Spinal cord (tissue), 10 donors: ENCODE results near the gene ZC3H7B. TPM values are rescaled to one million over a fixed set of nuclear protein-coding genes. Genes with fewer than 3 reads are reported as not detected.

Experiments used
- DNase-seq, 6 donors: peaks; one replicate each; pipeline versions ENCODE4 v3.0.0 to v3.0.0-alpha.2; 2013 to 2015; ENCODE audit warnings: low spot score in 6 of 6, low read depth in 4 of 6
- H3K27ac ChIP-seq: one replicate; pipeline ENCODE4 v1.5.1; 2013; ENCODE audit warnings: low read depth, low read length, control low read depth
- H3K27me3 ChIP-seq: one replicate; pipeline ENCODE4 v1.6.1; 2013; ENCODE audit warnings: low read length; ENCODE audit not compliant: control insufficient read depth, insufficient read depth
- H3K36me3 ChIP-seq: one replicate; pipeline ENCODE4 v1.6.1; 2013; ENCODE audit warnings: low read length; ENCODE audit not compliant: control insufficient read depth, insufficient read depth
- H3K4me1 ChIP-seq: one replicate; pipeline ENCODE4 v1.6.1; 2013; ENCODE audit warnings: low read length; ENCODE audit not compliant: control insufficient read depth, insufficient read depth
- H3K4me3 ChIP-seq: one replicate; pipeline ENCODE4 v1.5.1; 2013; ENCODE audit warnings: low read depth, low read length, control low read depth
- H3K9me3 ChIP-seq: one replicate; pipeline ENCODE4 v1.6.1; 2013; ENCODE audit warnings: low read length; ENCODE audit not compliant: control insufficient read depth, insufficient read depth
- WGBS: methylation state at CpG from one replicate; pipeline ENCODE4 v1.1.5; 2013; ENCODE audit warnings: missing lambda C conversion rate; ENCODE audit not compliant: insufficient coverage; 5-methylcytosine and 5-hydroxymethylcytosine counted together
- polyA plus RNA-seq, 2 donors: library from polyadenylated mRNA; unstranded; fragments of 120-200 nt; gene quantifications; one replicate each; pipeline ENCODE4 v1.2.1, GENCODE V29; 2013; ENCODE audit not compliant: insufficient read length in 2 of 2
- total RNA-seq, 2 donors: library from RNA; depleted of rRNA in 1 of 2; stranded (reverse); fragments of 120-200 nt in 1 of 2; fragments of >200 nt in 1 of 2; gene quantifications; one replicate each; pipeline versions ENCODE4 v1.2.3 to v1.2.4, GENCODE V29; 2013 to 2014
- donor health status: healthy.

ZC3H7B gene
- total and polyA plus RNA-seq, 4 donors = 41.6 to 108 (median 82.4) TPM

DNA sequence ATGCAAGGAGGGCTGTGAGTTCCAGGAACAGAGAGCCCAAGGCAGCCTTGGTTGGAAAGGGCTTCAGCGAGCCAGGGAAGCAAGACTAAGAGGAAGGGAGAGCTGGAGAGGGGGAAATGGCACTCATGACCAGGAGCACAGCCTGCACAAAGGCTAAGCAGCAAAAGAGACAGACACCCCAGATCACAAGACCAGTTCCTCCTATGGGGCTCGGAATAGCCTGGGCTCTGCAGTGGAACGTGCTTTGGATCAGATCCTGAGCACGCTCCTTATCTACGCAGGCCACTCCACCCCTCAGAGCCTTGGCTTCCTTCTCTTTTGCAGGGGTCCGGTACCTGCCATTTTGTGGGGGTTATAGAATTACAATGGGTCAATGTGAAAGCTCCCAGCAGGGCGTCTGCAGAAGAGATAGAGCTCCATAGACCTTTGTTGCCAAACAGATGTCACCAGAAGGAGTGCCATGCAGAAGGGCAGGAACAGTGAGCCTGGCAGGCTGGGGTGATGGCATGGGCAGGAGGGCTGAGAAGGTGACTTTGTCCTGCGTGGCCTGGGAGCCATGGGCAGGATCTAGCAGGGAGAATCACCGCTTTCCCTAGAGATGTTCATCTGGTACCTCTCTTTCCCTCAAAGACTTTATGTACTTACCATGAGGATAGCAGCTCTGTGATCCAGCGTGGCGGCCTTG, 33.8 kb downstream of the ZC3H7B start:
- no peak for DNase-seq
- Histone ChIP-seq H3K4me3 (no peak overlapping the region), H3K9me3 (no peaks in the 10 kb centered on the region), H3K27me3 (no peaks in the 10 kb centered on the region), H3K27ac (no peak overlapping the region), H3K36me3 (peaks cover 91% of the 10 kb centered on the region), H3K4me1 (no peaks in the 10 kb centered on the region)
- 92% methylated on average over 9 of the region's 11 CpGs for WGBS

- H3K4me3 ChIP-seq = no peak overlapping the region
- H3K27ac ChIP-seq = no peak overlapping the region
- 89% methylated on average over 12 of the region's 14 CpGs for whole genome bisulfite sequencing
- H3K36me3 ChIP-seq = peaks cover 86% of the 10 kb centered on the region
- no peaks in the 10 kb centered on the region for H3K4me1 ChIP-seq
- no peak for DNase-seq
- no peaks in the 10 kb centered on the region for H3K9me3 ChIP-seq
- H3K27me3 ChIP-seq = no peaks in the 10 kb centered on the region
These were observed 37.4 kb downstream of the ZC3H7B start for GRCh38 chr22:41338614-41339212.

DNA sequence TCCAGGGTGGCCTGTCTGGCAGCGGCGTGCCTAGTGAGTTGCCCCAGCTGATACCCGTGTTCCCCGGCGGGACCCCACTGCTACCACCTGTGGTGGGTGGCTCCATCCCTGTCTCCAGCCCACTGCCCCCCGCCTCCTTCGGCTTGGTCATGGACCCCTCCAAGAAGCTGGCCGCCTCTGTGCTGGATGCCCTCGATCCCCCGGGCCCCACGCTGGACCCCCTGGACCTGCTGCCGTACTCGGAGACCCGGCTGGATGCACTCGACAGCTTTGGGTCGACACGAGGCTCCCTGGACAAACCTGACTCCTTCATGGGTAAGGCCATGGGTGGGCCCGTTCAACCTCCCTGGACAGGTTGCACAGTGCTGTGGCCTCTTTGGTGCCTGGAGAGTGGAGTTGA, 38.5 kb downstream of the ZC3H7B start:
- no peaks in the 10 kb centered on the region for H3K9me3 ChIP-seq
- 96% methylated on average over 17 of the region's 18 CpGs for WGBS

GRCh38 chr22:41340357-41340756, 39.0 kb downstream of the ZC3H7B start:
- Histone ChIP-seq H3K4me1 (no peaks in the 10 kb centered on the region), H3K27ac (no peak overlapping the region), H3K27me3 (no peaks in the 10 kb centered on the region), H3K4me3 (no peak overlapping the region), H3K9me3 (no peaks in the 10 kb centered on the region), H3K36me3 (peaks cover 85% of the 10 kb centered on the region)
- 78% methylated on average over 11 of the region's 11 CpGs for WGBS
- no peak for DNase-seq

More for the DNA sequence above, 38.5 kb downstream of the ZC3H7B start:
- Histone ChIP-seq H3K4me1 (no peaks in the 10 kb centered on the region), H3K27me3 (no peaks in the 10 kb centered on the region), H3K4me3 (no peak overlapping the region), H3K27ac (no peak overlapping the region), H3K36me3 (peaks cover 86% of the 10 kb centered on the region)
- DNase-seq = no peak

DNA sequence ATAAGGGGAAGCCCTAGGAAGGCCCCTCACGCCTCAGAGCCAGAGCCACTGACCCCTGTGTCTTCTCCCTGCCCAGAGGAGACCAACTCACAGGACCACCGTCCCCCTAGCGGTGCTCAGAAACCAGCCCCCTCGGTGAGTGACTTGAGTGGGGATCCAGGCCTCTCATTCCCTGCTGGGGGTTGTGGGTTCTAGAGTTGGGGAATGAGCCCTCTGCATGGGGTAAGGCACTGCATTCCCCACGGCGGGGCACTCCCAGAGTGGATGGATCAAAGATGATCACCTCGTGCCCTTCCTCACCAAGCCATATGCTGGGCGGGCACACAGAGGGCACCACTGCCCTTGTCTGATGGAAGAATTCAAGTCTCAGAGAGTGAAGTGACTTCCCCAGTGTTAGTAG, 39.7 kb downstream of the ZC3H7B start:
- no peak overlapping the region for H3K27ac ChIP-seq
- no peak overlapping the region for H3K4me3 ChIP-seq
- H3K27me3 ChIP-seq = no peaks in the 10 kb centered on the region
- WGBS = 80% methylated on average over 4 of the region's 8 CpGs
- no peaks in the 10 kb centered on the region for H3K9me3 ChIP-seq
- no peaks in the 10 kb centered on the region for H3K4me1 ChIP-seq
- no peak for DNase-seq
- peaks cover 85% of the 10 kb centered on the region for H3K36me3 ChIP-seq

DNA sequence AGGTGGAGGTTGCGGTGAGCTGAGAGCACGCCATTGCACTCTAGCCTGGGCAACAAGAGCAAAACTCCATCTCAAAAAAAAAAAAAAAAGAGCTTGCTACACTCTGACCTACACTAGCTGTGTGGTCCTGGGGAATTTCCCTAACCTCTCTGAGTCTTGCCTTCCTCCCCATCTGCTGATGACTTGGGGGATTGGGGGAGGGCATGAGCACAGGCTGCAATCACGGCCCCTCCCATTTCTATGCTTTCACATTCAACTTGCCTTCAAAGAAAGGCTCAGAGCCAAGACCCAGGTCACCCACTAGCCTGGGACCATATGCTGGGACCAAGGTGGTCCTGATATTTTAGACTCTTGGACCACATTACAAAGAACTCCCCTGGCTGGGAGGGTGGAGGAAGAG, 40.7 kb downstream of the ZC3H7B start:
- H3K27me3 ChIP-seq = no peaks in the 10 kb centered on the region
- no peak overlapping the region for H3K27ac ChIP-seq
- no peaks in the 10 kb centered on the region for H3K9me3 ChIP-seq
- H3K4me1 ChIP-seq = no peaks in the 10 kb centered on the region
- DNase-seq = no peak
- H3K36me3 ChIP-seq = peaks cover 91% of the 10 kb centered on the region
- no CpG with 5 or more reads among the region's 3 CpGs for WGBS
- no peak overlapping the region for H3K4me3 ChIP-seq

GRCh38 chr22:41343300-41343699, 42.0 kb downstream of the ZC3H7B start:
- Histone ChIP-seq H3K4me1 (no peaks in the 10 kb centered on the region), H3K9me3 (no peaks in the 10 kb centered on the region), H3K4me3 (no peak overlapping the region), H3K36me3 (peaks cover 93% of the 10 kb centered on the region), H3K27ac (no peak overlapping the region), H3K27me3 (no peaks in the 10 kb centered on the region)
- no peak for DNase-seq
- 96% methylated on average over 15 of the region's 18 CpGs for WGBS

DNA sequence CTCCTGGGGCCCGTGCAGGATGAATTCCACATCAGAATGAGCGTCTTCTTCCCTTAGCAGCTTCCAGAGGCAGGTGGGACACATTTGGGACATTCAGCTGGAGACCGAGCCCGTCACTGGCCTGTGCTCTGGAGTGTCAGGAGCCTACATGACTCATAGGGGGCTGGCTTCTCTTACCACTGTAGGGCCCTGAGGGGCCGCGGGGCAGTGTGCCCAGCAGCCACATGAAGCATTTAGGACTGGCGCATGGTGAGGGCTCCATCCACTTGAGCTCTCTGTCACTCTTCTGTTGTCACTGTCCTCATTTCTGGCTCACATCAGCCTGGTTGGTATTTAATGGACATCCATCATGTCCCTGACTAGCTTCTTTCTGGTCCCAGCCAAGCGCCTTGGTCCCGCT, 42.4 kb downstream of the ZC3H7B start:
- no peak overlapping the region for H3K27ac ChIP-seq
- no peaks in the 10 kb centered on the region for H3K27me3 ChIP-seq
- H3K36me3 ChIP-seq = peaks cover 93% of the 10 kb centered on the region
- no peak overlapping the region for H3K4me3 ChIP-seq
- no peaks in the 10 kb centered on the region for H3K9me3 ChIP-seq
- no peak for DNase-seq
- WGBS = 86% methylated on average over 9 of the region's 9 CpGs
- H3K4me1 ChIP-seq = no peaks in the 10 kb centered on the region

DNA sequence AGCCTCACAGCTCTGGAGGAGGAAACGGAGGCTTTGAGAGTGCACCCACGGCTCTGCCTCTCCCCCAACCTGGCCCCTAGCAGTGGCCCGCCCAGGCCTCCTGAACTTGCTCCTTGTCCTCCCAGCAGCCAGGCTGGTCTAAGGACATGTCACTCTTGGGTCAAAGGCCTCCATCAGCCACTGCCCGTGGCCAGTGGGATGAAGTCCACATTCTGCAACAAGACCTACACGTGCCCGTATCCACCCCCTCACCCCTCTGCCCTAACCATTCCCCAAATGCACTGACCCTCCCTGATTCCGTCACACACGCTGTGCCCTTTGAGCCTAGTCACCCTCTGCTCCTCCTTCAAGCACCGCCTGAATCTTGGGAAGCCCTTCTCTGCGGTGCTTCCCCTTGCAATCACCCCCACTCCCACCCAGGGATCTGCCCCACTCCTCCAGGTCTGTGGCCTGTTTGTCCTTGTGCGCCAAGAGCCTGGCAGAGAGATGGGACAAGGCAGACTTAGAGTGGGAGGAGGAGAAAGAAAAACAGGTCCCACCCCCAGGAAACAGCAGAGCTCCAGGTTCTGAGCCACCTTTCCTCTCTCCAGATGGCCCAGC, 43.0 kb downstream of the ZC3H7B start:
- no peaks in the 10 kb centered on the region for H3K4me1 ChIP-seq
- H3K9me3 ChIP-seq = no peaks in the 10 kb centered on the region
- H3K36me3 ChIP-seq = peaks cover 93% of the 10 kb centered on the region
- DNase-seq = no peak
- no peak overlapping the region for H3K4me3 ChIP-seq
- WGBS = 72% methylated on average over 8 of the region's 11 CpGs
- no peak overlapping the region for H3K27ac ChIP-seq
- no peaks in the 10 kb centered on the region for H3K27me3 ChIP-seq
